Suppressor macrophage (primary cell): ENCODE data around the gene PPP6R1.
"Not testable (repeated sequence)": the region's sequence is repeated elsewhere in the genome, so short reads cannot be mapped to it uniquely, and the experiment has no call there.

Source experiments
- DNase-seq, 4 experiments: peaks; one replicate each; pipeline ENCODE4 v3.0.0-alpha.2; 2020 to 2022

Gene PPP6R1

GRCh38 chr19:55224679-55225414, 34.0 kb downstream of the PPP6R1 start:
- DNase-seq, result not testable (repeated sequence)

- no peak for DNase-seq
These were observed 34.7 kb downstream of the PPP6R1 start for GRCh38 chr19:55224038-55224665.

- no peak for DNase-seq
These were observed 35.4 kb downstream of the PPP6R1 start for GRCh38 chr19:55223291-55224037.

GRCh38 chr19:55220525-55220924, 38.3 kb downstream of the PPP6R1 start:
- no peak for DNase-seq

- DNase-seq, result peak; percentile 91 to 96 (median 96)
These were observed 42.2 kb downstream of the PPP6R1 start for GRCh38 chr19:55216461-55217198.

- no peak for DNase-seq
These were observed 45.3 kb downstream of the PPP6R1 start for GRCh38 chr19:55213547-55213946.

- peak; percentile 45 to 73 (median 62) for DNase-seq
These were observed 46.4 kb downstream of the PPP6R1 start for GRCh38 chr19:55212447-55212846.

- no peak for DNase-seq
These were observed 48.9 kb downstream of the PPP6R1 start for GRCh38 chr19:55209693-55210472.

GRCh38 chr19:55208880-55209692, 49.7 kb downstream of the PPP6R1 start, which contains the start of gene PTPRH:
Gene PTPRH (minus strand): TSS chr19:55209501. CDS start chr19:55209433, 68 bp downstream.
- peak in 2 of 4 experiments; percentile 29 to 34 for DNase-seq

- peak; percentile 78 to 88 (median 86) for DNase-seq
These were observed 51.9 kb downstream of the PPP6R1 start for GRCh38 chr19:55206664-55207500.

GRCh38 chr19:55202199-55202598, 56.6 kb downstream of the PPP6R1 start:
- DNase-seq, result peak in 3 of 4 experiments; percentile 20 to 51 (median 41)

GRCh38 chr19:55199620-55200204, 59.1 kb downstream of the PPP6R1 start:
- DNase-seq, result no peak

GRCh38 chr19:55198651-55199050, 60.2 kb downstream of the PPP6R1 start:
- DNase-seq, result no peak

GRCh38 chr19:55197528-55197927, 61.3 kb downstream of the PPP6R1 start:
- peak in 3 of 4 experiments; percentile 20 to 26 (median 24) for DNase-seq

- no peak for DNase-seq
These were observed 62.0 kb downstream of the PPP6R1 start for GRCh38 chr19:55196803-55197202.

- peak in 2 of 4 experiments; percentile 16 to 43 for DNase-seq
These were observed 65.3 kb downstream of the PPP6R1 start for GRCh38 chr19:55193481-55193880.

- DNase-seq, result peak; percentile 38 to 73 (median 62)
These were observed 69.4 kb downstream of the PPP6R1 start for GRCh38 chr19:55189403-55189835.

GRCh38 chr19:55188625-55189024, 70.2 kb downstream of the PPP6R1 start:
- no peak for DNase-seq

- no peak for DNase-seq
These were observed 72.7 kb downstream of the PPP6R1 start for GRCh38 chr19:55186080-55186479.
